Measurements from ENCODE around the gene RELB.

The RELB gene

DNA sequence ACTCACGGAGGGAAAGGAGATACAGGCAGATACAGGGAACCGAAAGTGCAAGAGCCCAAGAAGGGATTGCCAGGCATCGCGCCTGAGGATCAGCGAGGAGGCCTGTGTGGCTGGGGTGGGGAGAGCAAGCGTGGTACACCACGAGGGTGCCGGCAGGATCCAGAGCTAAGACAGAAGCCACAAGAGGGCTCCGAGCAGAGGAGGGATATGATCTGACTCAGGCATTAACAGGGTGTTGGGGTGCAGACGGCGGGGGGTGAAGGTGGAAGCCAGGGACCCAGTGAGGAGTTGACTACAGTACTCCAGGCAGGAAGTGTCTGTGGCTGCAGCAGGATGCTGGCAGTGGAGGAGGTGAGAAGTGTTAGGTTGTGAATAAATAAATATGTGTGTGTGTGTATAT is 86.3 kb downstream of the RELB start:
- peak in 1 of 2 donors; percentile 100 for DNase-seq

All from bone marrow (tissue), 2 donors.